HG02678 (cell line): Measurements from ENCODE around the gene ROBO2.

Experiments used
- ATAC-seq: cut with Tn5 transposase; IDR thresholded peaks from one replicate; pipeline ENCODE4 v1.9.1; 2021; ENCODE audit warnings: mild to moderate bottlenecking, moderate library complexity; ENCODE audit not compliant: unreplicated experiment

The ROBO2 gene

GRCh38 chr3:77321646-77322045 is 281.7 kb downstream of the ROBO2 start:
- ATAC-seq: no peak

DNA sequence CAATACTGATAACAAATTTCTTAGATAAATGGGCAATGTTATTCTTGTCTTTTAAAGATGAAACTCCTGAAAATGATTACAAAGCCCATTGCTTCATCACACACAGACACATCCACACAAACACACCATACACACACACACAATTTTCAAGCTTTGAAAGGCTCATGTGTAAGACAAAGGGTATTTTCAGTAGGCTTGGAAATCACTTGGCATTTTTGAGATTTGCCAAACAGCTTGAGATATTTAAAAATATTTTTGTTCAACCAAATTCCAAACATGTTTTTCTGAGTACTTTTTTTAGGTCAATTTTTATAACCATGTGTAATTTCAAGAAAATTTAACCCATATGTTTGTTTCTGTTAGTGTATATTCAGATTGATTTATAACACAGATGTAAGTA is 283.7 kb downstream of the ROBO2 start:
- no peak for ATAC-seq

DNA sequence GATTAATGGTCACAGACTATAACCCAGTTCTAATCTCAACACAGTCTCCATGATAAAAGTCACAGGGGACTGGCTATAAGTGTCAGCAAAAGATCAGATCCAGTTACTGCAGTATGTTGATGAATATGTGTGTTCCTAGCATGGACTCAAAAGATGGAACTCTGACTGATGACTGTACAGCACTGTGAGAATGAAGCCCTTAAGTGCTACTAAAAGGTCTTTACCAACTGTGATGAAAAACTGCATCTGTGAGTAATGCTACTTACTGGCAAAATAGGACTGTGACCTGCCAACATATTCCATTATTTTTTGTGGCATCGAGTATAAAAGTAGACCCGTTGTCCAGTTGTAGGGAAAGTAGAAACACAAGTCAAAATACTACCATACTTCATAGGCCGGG is 284.2 kb downstream of the ROBO2 start:
- ATAC-seq: no peak

DNA sequence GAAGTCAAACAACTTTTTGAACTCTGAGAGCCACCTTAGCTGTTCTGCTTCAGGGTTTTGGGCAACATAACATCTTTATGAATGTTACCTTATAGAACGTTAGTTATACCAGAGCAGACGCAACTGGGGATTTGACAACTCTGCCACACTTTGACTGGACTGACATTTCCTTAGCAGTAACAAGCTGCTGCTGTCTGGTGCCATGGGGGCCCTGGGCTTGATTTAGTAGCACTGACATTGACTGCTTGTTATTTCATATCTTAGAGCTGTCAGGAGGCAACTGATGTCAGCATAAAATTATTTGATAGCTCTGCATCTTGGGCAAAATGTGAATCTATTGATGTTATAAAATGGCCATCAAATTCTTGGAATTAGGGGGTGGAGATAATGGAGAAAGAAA is 285.4 kb downstream of the ROBO2 start:
- no peak for ATAC-seq

DNA sequence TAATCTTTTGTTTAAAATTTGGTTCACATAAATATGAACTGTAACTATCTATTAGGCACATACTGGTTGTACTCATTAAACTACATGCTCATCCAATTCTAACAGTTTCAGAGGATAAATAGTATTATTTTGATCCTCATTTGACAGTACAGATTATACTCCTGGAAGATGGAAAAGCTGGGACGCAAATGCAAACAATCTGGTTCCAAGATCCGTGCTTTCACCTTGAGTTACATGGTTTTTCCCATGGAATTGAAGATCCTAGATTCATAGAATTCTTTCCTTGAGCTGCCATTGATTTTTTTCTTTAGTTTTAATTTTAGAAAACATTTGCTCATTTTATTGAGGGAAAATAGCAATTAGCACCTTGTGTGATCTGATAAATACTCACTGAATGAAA is 285.8 kb downstream of the ROBO2 start:
- ATAC-seq: no peak

DNA sequence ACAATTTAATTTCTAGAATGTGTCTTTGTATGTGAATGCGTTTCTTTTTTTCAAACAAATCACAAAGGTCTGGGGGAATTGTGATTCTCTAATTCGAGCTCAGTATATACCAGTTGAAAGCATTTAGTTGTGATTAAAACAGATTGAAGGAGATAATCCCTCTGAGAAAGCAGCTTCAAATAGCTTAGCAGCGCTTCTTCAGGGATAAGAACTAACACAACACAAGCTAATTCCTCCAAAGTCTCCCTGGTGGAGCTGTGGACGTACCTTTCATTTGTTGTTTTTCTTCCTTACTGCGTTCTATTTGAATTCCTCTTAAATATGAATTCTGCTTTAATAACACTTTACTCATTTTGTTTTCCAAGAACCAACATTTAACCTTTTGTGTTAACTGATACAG is 286.7 kb downstream of the ROBO2 start:
- no peak for ATAC-seq

DNA sequence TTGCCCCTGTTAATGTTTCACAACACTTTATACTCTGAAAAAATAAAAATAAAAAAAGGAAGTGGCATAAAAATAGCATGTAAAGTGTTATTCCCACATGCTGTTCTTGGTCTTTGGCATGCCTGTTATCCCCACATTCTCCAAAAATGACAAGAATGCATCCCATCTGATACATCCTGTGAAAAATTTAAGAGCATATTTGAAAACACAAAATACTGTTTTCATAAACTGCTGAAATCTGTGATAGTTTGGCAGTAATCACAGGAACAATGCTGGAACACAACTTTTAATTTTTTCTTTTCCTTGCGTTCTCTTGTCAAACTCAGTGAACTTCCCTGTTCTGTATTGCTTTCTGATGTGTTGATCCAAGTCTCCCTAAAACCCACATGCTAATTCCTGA is 288.8 kb downstream of the ROBO2 start:
- ATAC-seq: no peak

DNA sequence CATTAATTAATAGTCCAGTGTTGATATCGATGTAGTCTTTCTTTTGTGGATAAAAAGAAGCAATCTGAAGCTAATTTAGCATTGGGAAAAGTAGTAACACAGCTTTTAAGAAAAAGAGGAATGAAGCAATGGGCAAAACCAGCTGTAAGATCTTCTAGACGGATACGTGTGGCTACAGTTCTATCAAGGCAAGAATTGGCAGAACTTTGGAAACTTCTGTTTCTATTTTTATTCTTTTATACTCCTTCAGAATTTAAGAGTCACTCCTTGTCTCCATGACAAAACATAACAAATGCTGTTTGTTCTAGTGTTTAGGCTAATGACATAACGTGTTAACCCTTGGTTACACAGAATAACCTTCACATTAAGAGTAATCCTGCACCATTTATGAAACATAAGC is 289.2 kb downstream of the ROBO2 start:
- no peak for ATAC-seq

DNA sequence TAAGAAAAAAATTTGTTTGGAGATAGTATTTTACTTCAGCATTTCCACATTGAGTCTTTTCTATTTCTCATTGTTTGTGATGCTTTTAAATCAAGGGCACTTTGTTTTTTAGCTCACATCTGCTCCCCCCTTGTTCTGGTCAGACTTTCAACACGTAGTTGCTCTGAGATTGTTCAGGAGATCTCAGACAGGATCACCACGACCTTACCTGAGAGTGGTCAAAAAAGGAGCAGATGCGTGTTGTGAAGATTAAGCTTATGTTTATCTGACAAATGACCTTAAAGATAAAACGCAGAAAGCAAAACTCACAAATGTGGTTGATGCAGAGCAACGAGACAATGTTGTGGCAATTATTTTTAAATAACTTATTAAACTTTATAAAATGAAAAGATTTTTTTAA is 298.3 kb downstream of the ROBO2 start:
- no peak for ATAC-seq

DNA sequence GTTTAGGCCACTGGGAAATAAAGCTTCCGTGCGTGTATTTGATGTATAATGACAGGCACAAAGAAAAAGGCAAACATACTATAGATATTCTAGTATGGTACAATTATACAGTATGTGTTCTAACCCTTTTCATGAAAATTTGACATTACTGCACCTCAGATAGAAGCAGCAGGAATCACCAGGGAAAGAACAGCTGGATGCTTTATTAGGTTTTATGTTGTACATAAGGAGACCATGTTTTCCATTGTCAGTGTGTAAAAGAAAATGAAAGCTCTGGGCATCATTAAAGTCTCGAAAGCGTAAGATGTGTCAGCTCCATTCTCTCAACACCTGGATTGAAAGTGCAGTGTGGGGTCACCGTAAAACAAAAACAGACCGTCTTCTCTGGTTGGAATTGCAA is 302.1 kb downstream of the ROBO2 start:
- no peak for ATAC-seq

- ATAC-seq: no peak
These were observed 302.8 kb downstream of the ROBO2 start for GRCh38 chr3:77342688-77343087.

GRCh38 chr3:77345009-77345408 is 305.1 kb downstream of the ROBO2 start:
- ATAC-seq: no peak

- ATAC-seq: no peak
These were observed 308.5 kb downstream of the ROBO2 start for GRCh38 chr3:77348244-77348855.

- ATAC-seq: no peak
These were observed 315.1 kb downstream of the ROBO2 start for GRCh38 chr3:77354958-77355357.

DNA sequence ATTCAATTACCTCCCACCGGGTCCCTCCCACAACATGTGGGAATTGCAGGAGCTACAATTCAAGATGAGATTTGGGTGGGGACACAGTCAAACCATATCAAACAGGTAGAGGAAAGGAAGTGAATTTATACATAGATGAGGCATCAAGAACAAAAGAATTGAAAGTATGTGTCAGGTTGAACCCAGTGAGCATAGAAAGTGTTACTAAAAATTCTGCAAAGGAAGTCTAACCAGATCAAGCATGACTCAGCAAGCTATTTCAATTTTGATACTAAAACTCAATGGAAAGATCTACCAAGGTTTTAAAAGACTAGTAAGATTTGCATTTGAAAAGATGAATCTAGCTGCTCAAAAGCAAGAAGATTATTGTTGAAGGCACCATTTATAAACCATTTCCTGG is 323.0 kb downstream of the ROBO2 start:
- ATAC-seq: no peak

DNA sequence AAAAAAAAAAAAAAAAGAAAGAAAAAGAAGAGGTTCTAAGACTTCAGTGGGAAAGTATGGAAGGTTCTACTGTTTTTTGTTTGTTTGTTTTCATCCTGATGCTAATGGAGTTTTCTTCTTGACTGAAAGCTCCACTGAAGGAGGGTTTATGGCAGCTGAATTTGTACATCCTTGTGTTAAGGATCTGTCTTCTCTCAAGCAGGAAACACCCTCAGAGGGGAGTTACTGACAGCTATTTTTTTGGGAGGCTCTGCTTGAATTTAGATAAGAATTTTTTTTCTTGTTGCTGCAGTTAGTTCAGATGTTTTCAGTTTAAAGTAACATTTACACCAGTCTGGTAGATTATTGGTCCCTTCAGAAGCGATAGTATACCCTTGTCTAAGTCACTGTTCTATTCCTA is 325.3 kb downstream of the ROBO2 start:
- no peak for ATAC-seq

GRCh38 chr3:77370413-77370812 is 330.5 kb downstream of the ROBO2 start:
- no peak for ATAC-seq

GRCh38 chr3:77372018-77372417 is 332.1 kb downstream of the ROBO2 start:
- no peak for ATAC-seq

DNA sequence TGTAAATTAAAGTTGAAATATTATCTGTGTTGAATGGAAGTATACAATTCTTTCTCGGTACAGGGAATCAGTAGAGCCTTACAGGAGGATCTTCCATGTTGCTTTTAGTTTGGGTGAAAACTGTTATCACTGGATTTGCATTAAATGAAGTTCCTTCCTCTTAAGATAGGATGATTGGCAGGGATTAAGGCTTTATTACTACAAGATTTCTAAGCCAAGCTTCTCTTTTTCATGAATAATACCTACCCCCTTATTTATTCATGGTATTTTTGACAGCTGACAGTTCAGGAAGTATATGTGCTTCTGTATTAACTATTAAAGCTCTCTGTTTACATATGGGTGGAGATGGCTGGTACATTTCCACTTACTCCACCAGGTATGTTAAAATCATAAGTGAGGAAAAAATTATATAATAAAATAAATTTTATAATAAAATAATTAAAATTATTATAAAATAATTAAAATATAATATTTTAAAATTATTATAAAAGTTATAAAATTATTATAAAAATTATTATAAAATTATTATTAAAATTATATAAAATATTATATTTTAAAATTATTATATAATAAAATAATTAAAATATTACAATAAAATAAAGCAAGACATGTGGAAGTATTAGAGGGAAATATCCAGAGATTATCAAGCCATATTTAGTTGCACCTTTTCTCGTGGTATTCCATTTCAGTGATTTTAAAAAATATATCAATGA is 332.9 kb downstream of the ROBO2 start:
- ATAC-seq: no peak

- ATAC-seq: no peak
These were observed 333.7 kb downstream of the ROBO2 start for GRCh38 chr3:77373619-77374018.

GRCh38 chr3:77376511-77376910 is 336.6 kb downstream of the ROBO2 start:
- no peak for ATAC-seq

- no peak for ATAC-seq
These were observed 337.8 kb downstream of the ROBO2 start for GRCh38 chr3:77377717-77378116.

- no peak for ATAC-seq
These were observed 340.2 kb downstream of the ROBO2 start for GRCh38 chr3:77380136-77380535.
